ENCODE data around the gene LRIG1.

Gene LRIG1

DNA sequence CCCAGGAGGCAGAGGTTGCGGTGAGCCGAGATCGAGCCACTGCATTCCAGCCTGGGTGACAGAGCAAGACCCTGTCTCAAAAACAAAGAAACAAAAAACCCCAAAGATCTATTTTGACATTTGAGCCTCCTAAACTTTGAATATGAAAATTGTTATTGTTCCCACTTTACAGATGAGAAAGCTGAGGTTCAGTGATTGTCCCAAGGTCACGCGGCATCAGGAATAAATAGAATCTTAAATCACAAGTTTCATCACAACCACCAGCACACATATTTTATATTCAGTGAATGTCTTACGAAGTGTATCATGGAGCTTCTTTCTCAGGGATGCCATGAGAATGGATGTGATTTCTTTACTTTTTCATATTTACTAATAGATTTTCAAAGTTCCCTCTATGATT, 5.3 kb upstream of the LRIG1 start:
- no peak for DNase-seq (ENCODE audit: low spot score)

DNA sequence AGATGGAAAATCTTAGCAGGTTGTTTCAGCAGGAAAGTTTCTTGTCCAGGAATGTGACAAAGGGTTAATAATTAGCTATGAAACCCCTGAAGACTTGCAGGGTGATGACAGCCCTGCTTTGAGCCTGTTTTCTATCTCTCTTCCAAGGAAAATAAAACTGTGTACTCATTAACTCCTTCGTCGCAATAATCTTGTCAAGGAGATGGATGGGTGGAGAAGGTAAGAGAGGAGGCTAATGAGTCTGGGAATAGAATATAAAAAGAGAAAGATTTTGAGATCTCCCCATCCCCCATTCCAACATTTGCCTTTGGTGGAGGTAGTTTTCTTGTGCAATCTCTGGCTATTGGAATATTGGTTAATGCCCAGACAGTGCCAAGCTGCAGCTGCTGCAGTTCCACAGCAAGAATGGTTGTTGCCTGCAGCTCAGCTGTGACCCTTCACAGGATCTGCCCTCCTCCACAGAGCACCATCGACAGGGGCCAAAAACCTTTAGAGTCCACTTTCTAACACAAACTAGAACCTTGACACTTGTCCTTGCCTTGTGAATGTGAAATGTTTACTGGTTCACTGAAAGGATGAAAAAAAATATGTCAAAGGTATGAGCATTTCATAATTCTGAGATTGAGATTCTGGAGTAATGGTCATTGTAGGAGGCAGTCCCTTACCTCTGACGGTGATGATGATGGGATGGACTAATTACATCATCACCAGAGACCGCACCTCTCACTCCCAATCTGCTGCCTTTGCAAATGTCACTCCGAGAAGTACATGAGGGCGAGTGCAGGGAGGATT, 4.2 kb upstream of the LRIG1 start:
- no peak for DNase-seq (ENCODE audit: low spot score)

DNA sequence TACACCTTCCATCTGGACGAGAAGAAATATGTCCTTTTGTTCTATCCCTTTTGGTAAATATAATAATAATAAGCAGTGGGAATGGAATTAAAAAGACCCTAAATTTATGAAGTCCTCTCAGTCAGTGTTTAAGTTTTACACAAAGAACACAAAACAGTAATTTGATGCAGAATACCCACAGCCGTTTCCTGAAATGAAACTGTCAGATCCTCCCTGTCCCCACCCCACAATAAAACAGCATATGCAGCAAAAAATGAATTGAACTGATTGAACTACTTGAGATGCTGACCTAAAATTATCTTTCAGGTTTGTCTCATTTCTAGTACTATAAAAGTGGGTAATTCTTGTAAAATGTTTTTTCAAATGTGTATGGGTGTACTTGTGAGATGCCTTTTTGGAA, 2.2 kb upstream of the LRIG1 start:
- DNase-seq (ENCODE audit: low spot score), result no peak

- DNase-seq (ENCODE audit: low spot score), result no peak
Measured at GRCh38 chr3:66502245-66502874, 1.5 kb upstream of the LRIG1 start.

DNA sequence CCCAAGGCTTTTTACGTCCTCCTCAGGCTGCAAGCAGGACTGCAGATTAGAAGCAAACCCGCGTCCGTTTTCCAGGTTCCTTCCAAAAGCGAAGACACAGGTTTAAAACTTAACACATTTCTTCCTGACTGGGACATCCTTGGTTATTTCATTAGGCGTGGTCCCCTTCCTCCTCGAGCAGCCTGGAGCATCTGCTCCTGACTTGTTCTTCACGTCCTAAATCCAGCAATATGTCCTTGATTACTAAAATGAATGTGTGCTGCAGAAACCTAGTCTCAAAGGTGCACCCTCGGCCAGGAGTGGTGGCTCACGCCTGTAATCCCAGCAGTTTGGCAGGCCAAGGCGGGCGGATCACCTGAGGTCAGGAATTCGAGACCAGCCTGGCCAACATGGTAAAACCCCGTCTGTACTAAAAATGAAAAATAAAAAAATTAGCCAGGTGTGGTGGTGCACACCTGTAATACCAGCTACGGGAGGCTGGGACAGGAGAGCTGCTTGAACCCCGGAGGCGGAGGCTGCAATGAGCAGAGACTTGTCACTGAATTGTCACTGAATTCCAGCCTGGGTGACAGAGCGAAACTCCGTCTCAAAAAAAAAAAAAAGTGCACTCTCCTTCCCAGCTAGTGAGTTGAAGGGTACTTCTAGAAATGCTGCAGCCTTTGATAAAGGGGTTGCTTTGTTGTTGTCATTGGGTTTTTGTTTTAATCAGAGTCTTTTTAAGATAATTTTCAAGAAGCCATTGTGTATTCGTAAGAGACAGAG, 842 bp upstream of the LRIG1 start:
- DNase-seq (ENCODE audit: low spot score), result no peak

DNA sequence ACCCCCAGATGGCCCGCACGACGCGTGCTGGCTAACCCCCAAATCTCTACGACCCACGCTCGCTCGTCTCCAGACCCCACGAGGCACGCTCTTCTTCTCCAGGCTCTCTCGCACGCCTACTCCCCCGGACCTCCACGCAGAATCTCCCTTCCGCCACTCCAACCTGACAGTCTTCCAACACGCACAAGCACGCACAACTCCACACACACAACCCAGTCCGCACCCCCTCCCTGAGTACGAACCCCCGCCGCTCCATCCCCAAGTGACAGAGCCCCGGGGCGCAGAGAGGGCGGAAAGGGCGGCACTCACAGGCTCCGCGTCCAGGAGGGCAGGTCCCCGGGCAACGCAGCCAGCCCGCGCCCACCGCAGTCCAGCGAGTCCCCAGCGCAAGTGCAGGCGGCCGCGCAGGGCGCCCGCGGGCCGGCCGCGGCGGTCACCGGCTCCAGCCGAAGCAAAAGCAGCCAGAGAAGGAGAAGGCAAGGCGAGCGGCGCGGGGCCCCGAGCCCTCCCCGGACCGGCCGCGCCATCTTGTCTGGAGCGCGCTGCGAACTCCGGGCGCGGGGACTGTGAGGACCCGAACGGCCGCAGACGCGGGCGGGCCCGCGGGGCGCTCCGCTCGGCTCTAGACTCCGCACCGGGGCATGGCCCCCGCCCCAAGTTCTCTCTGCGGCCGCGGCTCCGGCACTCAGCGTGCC, 794 bp downstream of the LRIG1 start:
- DNase-seq (ENCODE audit: low spot score), result no peak

DNA sequence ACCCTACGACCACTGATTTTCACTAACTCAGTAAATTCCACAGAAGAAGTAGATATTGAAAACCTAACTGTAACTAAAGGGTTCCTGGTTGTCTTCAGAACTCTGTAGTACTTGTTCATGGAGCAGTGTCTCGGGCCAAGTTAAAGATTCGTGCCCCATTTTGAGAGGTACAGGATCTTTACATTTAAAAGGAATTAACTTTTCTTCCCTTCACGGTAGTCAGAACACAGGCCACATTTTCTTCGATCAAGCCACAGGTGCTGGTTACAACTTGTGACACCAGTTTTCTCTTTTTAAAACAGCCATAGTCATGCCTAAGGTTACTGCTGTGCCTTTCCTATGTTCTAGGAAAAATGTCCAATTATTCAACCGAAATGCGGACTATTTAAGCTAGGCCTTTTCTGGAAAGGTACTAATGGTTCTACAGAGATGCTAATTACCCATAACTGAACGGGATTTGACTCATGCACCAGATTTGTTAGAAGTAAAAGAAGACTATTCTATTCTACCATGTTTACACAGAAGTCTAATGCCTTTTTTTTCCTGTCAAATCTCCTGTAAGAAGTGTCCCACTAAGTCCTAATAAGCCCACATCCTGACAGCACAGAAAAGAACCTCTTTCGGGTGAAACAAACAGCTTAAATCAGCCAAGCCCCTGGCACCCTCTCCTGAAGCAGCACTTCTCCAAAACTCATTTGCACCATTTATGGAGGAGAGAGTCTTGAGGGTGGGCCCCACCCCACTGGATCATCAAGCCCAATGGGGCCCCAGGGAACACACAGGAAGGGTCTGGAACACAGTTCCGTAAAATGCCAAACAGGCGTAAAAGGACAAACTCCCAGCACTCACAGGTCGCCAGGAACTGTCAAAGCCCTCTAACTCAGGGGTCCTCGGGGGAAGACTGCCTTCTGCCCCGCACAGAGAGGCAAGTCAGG, 1.9 kb downstream of the LRIG1 start:
- no peak for DNase-seq (ENCODE audit: low spot score)

- no peak for DNase-seq (ENCODE audit: low spot score)
Measured at GRCh38 chr3:66497985-66498671, 2.7 kb downstream of the LRIG1 start.

- no peak for DNase-seq (ENCODE audit: low spot score)
Measured at GRCh38 chr3:66497288-66497984, 3.4 kb downstream of the LRIG1 start.

DNA sequence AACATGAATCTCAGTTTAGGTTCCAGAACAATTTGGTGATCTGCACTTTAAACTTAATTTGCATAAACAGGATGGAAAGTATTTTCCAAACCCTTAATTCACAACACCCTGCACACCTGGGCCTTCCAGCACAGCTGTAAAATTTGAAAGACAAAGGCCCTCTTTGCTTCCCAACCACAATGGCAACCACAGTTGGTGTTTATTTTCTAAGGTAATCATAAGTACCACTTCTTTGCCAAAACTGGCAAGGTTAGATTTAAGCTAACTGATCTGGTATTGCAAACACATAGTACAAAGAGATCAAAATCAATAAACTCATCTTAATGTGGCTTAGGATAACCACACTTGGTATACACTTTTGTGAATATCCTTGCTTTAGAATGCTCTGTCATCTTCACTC, 4.1 kb downstream of the LRIG1 start:
- no peak for DNase-seq (ENCODE audit: low spot score)

GRCh38 chr3:66496301-66496700, 4.5 kb downstream of the LRIG1 start:
- DNase-seq (ENCODE audit: low spot score), result no peak

DNA sequence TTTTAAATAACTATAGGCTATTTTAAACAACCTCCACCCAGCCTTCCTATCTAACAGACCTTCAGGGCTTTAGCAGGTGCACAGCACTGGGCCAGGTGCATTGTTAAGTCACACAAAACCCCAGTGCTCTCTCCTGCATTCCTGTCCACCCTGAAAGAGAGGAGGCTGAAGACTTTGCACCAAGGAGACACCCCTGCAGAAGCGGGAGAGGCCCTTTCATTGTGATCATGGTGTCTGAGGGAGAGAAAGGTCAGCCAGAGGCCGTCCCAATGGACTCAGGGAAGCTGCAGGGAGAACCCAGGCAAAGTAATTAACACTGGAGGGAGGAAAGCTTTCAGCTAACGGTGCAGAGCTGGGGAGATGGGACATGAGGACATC, 5.2 kb downstream of the LRIG1 start:
- DNase-seq (ENCODE audit: low spot score), result no peak

GRCh38 chr3:66494959-66495667, 5.7 kb downstream of the LRIG1 start:
- DNase-seq (ENCODE audit: low spot score), result no peak

- no peak for DNase-seq (ENCODE audit: low spot score)
Measured at GRCh38 chr3:66493458-66494099, 7.2 kb downstream of the LRIG1 start.

- DNase-seq (ENCODE audit: low spot score), result no peak
Measured at GRCh38 chr3:66492672-66493071, 8.2 kb downstream of the LRIG1 start.

- DNase-seq (ENCODE audit: low spot score), result no peak
Measured at GRCh38 chr3:66492071-66492470, 8.8 kb downstream of the LRIG1 start.

DNA sequence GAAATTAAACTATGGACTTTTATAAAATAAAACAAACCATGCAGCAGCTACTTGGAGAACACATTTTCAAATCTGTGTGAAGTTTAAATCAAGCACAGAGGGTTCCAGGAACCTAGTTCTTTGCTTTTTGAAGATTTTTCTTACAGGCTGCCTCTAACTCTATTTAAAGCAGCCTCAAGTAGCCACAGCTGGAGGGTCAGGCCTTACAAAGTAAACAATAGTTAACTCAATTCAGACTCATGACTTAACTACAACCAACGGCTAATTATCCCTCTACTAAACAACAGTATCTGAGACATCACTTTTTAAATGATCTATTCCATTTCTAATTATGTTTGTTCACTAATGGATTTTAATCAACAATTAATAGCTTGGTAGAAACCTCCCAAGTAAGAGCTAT, 9.8 kb downstream of the LRIG1 start:
- no peak for DNase-seq (ENCODE audit: low spot score)

DNA sequence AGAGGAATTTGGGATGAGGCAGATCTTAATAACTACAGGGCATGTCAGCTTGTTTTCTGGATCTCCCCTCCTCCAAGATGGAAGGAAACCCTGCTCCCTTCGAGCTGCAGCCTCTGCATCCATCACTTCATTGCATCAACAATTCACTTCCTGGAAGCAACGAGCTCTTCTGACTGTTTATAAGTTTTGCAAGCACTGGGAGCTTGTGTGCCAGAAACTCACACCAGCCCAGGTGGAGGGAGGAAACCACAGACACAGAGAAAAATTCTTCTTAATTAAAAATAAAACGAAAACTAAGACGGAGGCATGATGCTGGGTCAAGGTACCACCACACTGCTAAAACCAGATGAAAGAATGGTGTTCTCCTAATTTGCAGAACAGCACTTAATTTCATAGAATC, 10.6 kb downstream of the LRIG1 start:
- DNase-seq (ENCODE audit: low spot score), result no peak

GRCh38 chr3:66489581-66489980, 11.2 kb downstream of the LRIG1 start:
- no peak for DNase-seq (ENCODE audit: low spot score)
